ENCODE results near the gene ADAMTSL3.

ADAMTSL3 gene

GRCh38 chr15:83605111-83605945 is 48.6 kb upstream of the ADAMTSL3 start:
- no peak overlapping the region for H2AFZ ChIP-seq (ENCODE audit: low read depth, low read length, severe bottlenecking)
- H3K27me3 ChIP-seq (ENCODE audit: low read length) = no peaks in the 10 kb centered on the region
- H4K20me1 ChIP-seq (ENCODE audit: low read depth, low read length) = no peaks in the 10 kb centered on the region
- no peak overlapping the region for H3K27ac ChIP-seq (ENCODE audit: low read depth, low read length)
- no peaks in the 10 kb centered on the region for H3K36me3 ChIP-seq (ENCODE audit: low read length)
- no peaks in the 10 kb centered on the region for H3F3A ChIP-seq (ENCODE audit: insufficient read depth)
- H3K4me2 ChIP-seq (ENCODE audit: low read depth, low read length, poor library complexity, severe bottlenecking) = no peak overlapping the region
- H3K9me3 ChIP-seq (ENCODE audit: insufficient read depth, low read length) = no peaks in the 10 kb centered on the region
- TF ChIP-seq EZH2phosphoT487 (conservative IDR thresholded peaks at IDR 0.05; ENCODE audit: low read length) = no peak
- TF ChIP-seq, protein P1, sequence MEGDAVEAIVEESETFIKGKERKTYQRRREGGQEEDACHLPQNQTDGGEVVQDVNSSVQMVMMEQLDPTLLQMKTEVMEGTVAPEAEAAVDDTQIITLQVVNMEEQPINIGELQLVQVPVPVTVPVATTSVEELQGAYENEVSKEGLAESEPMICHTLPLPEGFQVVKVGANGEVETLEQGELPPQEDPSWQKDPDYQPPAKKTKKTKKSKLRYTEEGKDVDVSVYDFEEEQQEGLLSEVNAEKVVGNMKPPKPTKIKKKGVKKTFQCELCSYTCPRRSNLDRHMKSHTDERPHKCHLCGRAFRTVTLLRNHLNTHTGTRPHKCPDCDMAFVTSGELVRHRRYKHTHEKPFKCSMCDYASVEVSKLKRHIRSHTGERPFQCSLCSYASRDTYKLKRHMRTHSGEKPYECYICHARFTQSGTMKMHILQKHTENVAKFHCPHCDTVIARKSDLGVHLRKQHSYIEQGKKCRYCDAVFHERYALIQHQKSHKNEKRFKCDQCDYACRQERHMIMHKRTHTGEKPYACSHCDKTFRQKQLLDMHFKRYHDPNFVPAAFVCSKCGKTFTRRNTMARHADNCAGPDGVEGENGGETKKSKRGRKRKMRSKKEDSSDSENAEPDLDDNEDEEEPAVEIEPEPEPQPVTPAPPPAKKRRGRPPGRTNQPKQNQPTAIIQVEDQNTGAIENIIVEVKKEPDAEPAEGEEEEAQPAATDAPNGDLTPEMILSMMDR (IDR thresholded peaks at IDR 0.05; ENCODE audit: insufficient read depth, low read length, poor library complexity, severe bottlenecking) = no peak
- H3K79me2 ChIP-seq (ENCODE audit: insufficient read depth, low read length) = no peaks in the 10 kb centered on the region
- H3K9me2 ChIP-seq (replicated peaks; ENCODE audit: insufficient read depth, low read length) = no peaks in the 10 kb centered on the region
- no peak overlapping the region for H3K9ac ChIP-seq (ENCODE audit: low read length)
- H3K4me3 ChIP-seq (ENCODE audit: insufficient read depth, low read length, poor library complexity, severe bottlenecking) = no peak overlapping the region

DNA sequence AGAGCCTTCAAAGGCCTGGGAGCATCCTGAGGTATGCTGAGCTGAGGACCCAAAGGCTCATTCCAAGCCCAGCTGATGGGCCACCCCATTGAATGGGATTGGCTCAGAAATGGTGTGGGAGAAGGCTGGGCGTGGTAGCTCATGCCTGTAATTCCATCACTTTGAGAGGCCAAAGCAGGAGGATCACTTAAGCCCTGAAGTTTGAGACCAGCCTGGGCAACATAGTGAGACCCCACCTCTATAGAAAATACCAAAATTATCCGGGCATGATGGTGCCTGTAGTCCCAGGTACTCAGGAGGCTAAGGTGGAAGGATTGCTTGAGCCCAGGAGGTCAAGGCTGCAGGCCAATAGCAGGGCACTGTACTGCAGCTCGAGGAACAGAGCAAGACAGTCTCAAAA is 43.8 kb upstream of the ADAMTSL3 start:
- Histone ChIP-seq H3K79me2 (ENCODE audit: insufficient read depth, low read length) (no peaks in the 10 kb centered on the region), H3K4me2 (ENCODE audit: low read depth, low read length, poor library complexity, severe bottlenecking) (no peak overlapping the region), H2AFZ (ENCODE audit: low read depth, low read length, severe bottlenecking) (no peak overlapping the region), H3F3A (ENCODE audit: insufficient read depth) (no peaks in the 10 kb centered on the region), H3K9me3 (ENCODE audit: insufficient read depth, low read length) (no peaks in the 10 kb centered on the region), H3K4me3 (ENCODE audit: insufficient read depth, low read length, poor library complexity, severe bottlenecking) (no peak overlapping the region), H3K27ac (ENCODE audit: low read depth, low read length) (no peak overlapping the region), H3K27me3 (ENCODE audit: low read length) (no peaks in the 10 kb centered on the region), H3K36me3 (ENCODE audit: low read length) (no peaks in the 10 kb centered on the region), H3K9me2 (replicated peaks; ENCODE audit: insufficient read depth, low read length) (no peaks in the 10 kb centered on the region), H3K9ac (ENCODE audit: low read length) (no peak overlapping the region), H4K20me1 (ENCODE audit: low read depth, low read length) (no peaks in the 10 kb centered on the region)
- TF ChIP-seq, protein P1 (IDR thresholded peaks at IDR 0.05; ENCODE audit: insufficient read depth, low read length, poor library complexity, severe bottlenecking) = no peak
- no peak for TF ChIP-seq EZH2phosphoT487 (conservative IDR thresholded peaks at IDR 0.05; ENCODE audit: low read length)

- H4K20me1 ChIP-seq (ENCODE audit: low read depth, low read length) = no peaks in the 10 kb centered on the region
- H3K4me2 ChIP-seq (ENCODE audit: low read depth, low read length, poor library complexity, severe bottlenecking) = no peak overlapping the region
- no peak for TF ChIP-seq EZH2phosphoT487 (conservative IDR thresholded peaks at IDR 0.05; ENCODE audit: low read length)
- TF ChIP-seq, protein P1 (IDR thresholded peaks at IDR 0.05; ENCODE audit: insufficient read depth, low read length, poor library complexity, severe bottlenecking) = no peak
- H3K4me3 ChIP-seq (ENCODE audit: insufficient read depth, low read length, poor library complexity, severe bottlenecking) = no peak overlapping the region
- H2AFZ ChIP-seq (ENCODE audit: low read depth, low read length, severe bottlenecking) = no peak overlapping the region
- H3K9me3 ChIP-seq (ENCODE audit: insufficient read depth, low read length) = no peaks in the 10 kb centered on the region
- H3K27ac ChIP-seq (ENCODE audit: low read depth, low read length) = no peak overlapping the region
- no peaks in the 10 kb centered on the region for H3F3A ChIP-seq (ENCODE audit: insufficient read depth)
- no peaks in the 10 kb centered on the region for H3K9me2 ChIP-seq (replicated peaks; ENCODE audit: insufficient read depth, low read length)
- H3K27me3 ChIP-seq (ENCODE audit: low read length) = no peaks in the 10 kb centered on the region
- no peaks in the 10 kb centered on the region for H3K36me3 ChIP-seq (ENCODE audit: low read length)
- no peak overlapping the region for H3K9ac ChIP-seq (ENCODE audit: low read length)
- no peaks in the 10 kb centered on the region for H3K79me2 ChIP-seq (ENCODE audit: insufficient read depth, low read length)
These were observed 42.8 kb upstream of the ADAMTSL3 start for GRCh38 chr15:83610901-83611685.

All from SU-DHL-6 (cell line).